ENCODE results near the gene EFNA5. TPM values are rescaled to one million over a fixed set of nuclear protein-coding genes. Genes with fewer than 3 reads are reported as not detected.

Gene EFNA5
- total RNA-seq, 1 donor from 2014 or later, result 20.8 TPM

DNA sequence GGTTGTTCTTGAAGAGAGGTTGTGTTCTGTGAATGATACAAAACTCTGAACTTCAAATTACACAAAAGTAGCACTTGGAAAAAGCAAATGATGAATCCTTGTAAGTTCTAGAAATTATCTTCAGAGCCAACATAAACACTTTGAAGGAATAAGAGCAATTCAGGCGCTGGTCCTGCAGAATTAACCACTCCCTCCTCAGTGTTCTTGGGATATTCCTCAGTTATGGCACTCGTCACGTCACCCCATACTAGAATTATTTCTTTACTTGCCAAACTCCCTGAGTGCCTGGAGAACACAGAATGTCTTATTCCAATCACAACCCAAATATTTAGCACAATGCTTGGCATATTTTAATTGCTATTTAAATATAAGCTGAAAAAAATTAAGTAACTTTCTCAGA, 126.3 kb downstream of the EFNA5 start:
- DNase-seq, result no peak

DNA sequence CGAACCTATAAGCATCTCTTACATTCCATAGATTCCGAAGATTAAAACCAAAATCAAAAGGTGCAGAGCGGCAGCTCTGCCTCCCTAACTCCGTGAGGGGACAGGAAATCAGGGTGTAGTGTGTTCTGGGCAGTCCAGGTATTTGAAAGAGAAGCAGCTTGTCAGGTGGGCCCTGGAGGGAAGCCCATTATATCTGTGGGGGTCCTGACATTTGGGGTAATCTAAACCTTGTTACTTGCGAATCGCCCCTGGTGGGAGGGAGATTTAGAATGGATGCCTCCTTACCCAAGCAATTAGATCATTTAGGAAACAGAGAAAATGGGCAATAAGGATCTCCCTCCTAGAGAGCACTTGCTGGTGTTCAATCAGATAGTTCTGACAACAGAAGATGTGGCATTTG, 126.9 kb downstream of the EFNA5 start:
- DNase-seq, result no peak

DNA sequence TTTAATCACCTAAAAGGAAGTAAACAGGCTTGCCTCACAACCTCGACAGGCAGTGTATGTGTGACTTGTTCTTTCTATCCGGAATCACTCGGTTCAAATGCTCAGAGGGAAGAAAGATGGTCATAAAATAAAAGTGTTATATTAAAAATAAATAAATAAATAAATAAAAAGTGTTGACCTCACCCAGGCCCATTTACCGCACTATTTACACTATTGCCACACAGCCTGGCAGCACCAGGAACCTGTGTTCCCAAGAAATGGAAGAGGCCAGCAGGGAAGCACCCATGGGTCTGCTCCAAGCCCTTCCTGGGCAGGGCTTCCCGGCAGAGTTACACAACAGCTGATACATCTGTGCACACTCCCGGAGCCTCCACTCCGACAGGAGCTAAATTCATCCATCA, 127.9 kb downstream of the EFNA5 start:
- DNase-seq, result peak; percentile 62

DNA sequence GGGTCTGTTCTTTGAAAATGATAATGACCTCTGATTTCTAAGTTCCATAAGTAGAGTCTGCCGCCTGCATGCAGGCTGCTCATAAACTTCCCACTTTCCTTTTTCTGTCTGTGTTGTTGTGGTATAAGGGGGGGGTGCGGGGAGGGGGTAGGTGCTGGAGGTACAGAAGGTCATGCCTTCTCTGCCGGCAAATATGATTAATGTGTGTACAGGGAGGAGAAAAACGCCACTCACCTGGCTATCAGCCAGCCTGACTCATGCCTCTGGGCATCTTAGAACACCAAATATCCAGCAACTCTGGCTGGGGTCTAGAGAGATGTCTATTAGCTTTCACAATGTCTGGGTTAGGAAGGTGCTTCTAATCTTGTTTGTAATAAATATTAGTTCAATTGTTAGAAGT, 128.3 kb downstream of the EFNA5 start:
- no peak for DNase-seq

DNA sequence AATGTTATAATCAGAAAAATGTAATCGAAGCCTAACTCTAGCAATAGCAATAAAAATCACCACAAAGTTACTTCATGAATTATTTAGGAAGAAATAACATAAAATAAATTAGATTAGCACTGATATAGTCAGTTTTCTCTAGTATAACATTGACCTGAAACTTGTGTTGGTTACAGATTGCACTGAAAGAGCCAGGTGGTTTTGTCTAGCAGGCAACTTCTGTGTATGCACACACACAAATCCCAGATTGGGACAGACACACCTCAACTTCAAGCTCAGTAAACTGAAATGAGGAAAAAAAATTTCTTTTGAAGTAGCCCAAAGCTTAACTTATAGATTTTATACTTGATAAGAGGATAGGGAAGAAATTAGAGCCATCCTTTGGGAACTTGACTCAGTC, 129.3 kb downstream of the EFNA5 start:
- no peak for DNase-seq

DNA sequence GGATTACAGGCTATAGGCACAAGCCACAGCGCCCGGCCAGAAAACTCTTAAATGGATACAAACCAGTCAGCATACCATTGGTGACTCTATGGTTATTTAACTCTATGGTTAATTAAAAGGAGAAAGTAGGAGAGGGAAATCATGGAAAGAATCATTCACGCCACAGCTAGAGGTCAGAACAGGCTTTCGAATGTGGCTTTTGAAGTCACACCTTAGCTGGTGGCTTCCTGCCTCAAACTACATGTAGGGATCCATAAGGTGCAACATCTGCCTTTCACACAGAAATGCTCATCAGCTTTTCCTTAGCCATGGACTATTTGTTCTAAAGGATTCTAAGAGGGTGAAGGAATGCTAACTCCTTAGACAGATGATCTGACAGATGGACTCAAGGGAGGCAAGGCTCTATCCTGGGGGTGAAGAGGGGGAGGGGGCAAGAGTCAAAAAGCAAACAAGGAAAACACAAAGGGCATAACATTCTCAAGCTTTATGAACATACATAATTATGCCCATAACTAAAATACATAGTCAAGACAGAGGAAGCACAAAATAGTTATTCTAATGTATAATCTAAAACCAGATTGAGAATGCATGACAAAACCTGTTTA, 130.9 kb downstream of the EFNA5 start:
- no peak for DNase-seq

DNA sequence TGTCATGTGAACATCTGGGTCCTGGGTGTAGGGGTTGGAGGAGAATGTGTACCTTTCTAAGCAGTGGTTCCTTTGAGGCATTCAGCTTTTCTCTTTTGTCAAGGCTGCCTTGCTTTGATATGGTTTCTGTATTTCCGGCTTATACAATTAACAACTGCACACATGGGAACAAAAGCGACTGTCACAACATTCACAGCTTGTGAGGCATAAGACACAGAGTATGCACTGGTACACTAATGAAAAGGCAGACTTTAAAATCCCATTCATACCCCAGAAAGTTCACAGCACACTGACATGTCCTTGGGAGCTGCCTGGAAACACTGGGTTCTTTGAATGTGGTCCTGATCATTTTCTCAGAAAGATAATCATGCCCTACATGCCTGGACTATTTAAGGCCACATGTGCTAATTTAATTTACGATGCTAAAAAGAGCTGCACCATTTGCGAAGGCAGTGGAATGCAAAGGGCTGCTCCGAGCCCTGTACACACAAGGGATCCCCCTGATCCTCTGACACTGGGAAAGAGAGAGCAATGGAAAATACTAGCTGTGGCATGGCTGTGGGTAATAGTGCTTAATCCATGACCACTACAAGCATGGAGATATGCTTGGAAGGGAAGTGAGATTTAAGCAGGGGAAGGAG, 131.8 kb downstream of the EFNA5 start:
- DNase-seq, result peak; percentile 35

DNA sequence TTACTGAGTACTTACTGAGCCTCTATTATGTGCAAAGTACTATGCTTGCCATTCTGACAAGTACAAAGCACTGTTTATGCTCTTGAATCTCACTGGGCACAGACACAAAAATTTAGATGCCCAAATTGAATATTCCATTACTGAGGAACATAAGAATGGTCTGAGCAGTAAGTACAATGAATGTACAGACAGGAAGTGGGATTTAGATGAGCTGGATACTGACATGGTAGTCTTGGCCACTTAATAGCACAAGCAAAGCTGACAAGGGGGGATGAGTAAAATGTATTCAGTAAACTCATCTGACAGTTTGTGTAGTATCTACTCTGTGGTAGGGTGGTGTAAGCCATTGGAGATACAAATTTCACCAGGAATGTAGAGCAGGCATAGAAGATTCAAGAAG, 132.4 kb downstream of the EFNA5 start:
- DNase-seq, result no peak

DNA sequence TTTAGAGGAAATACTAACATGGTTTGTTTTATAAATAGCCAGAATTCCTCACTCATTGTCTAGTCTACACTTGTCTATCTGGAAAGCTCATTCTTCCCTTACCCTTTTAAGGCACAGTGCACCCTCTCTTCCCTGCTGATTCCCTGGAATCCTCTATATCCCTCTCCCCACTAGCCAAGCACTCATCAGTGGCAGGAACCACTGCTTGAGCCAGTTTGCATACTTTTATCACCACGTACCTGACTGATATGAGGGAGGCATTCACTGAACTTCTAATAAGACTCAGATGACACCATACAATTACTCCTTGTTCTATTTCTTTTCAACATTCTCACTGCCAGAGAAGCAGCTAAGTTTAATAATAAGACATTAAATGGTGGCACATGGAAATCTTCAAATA, 134.9 kb downstream of the EFNA5 start:
- no peak for DNase-seq

DNA sequence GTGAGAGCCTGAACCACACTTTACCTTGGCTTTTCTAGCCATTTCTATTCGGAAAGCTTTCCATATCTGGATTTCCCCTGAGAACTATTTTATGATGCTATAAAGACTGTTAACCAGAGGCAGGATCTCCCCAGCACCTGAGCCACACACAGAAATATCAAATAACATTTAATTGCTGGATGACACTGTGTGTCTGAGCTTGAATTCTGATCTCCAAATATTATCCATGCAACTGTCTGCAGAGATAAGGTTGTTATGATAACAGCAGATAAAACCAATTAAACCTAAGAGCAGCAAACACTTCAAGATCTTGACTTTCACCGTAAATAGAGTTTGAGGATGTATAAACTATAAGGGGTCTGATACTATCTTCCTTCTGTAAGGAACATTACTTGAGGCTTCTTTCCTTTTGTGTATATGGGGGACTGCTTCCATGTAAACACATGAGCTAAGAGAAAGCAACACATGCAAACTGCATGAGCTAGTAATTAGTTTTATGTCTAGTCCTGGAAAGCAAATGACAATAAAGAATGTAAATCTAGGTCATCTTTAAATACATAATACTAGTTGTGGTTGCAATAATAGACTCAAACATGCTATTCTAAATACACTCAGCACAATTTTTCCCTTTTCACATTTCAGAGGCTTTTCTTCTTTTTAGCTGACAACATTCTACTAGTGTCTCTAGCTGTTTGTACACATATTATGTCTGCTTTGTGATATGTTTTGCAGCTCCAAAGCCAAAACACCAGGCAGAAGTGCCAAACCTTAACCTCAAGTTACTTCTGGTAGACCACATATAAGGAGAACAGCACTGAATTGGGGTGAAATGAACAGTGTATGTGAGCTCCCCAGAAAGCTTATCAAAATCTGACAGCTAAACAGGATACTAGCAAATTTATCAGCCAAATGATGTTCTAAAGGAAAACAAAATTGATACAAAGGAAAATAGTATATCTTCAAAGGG, 136.5 kb downstream of the EFNA5 start:
- peak; percentile 54 for DNase-seq

DNA sequence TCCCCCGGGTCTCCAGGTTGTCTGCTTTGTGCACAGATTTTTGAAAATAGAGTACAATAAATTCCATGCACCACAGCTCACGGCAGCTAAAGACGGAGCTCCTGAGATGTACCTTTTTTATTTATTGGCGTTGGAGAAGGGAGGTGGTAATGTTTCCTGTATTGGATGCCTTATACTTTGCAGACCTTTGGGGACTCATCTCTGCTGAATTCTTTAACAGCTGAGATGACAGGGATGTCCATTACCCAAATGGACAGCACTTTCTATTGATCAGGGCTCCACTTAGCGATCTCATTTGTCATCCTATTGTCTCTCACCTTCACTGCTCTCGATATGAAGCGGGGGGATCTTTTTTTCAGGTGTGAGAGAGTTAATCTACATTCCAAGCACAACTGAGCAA, 137.8 kb downstream of the EFNA5 start:
- no peak for DNase-seq

DNA sequence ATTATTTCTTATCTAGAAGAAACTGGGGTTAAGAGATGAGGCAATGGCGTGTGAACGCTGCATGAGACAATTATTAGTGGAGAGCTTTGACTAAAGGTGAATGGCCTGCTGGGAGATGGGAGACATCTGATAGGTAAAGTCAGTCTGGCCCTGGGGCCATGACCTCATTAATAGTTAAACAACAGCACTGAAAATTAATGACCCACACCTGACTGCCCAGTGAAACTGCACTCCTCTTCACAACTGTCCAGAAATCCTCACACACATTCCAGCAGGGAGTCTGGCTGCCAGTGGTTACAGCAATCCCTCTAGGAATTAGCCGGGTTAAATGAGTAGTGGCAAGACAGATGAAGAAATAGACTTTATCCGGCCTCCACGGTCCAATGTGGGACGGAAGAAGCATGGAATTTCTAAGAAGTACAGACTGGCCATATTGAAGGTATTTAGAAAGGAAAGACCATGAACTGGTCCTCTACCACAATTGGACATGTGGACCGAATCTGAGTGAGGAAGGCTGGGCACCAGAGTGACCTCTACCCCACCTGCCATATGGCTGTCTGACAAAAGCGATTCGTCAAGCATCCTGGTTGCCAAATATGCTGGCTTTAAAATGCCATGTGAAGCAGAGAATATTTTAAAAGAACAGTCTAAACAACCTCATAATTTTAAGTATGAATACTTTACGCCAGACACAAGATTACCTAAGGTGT, 138.4 kb downstream of the EFNA5 start:
- DNase-seq, result no peak

DNA sequence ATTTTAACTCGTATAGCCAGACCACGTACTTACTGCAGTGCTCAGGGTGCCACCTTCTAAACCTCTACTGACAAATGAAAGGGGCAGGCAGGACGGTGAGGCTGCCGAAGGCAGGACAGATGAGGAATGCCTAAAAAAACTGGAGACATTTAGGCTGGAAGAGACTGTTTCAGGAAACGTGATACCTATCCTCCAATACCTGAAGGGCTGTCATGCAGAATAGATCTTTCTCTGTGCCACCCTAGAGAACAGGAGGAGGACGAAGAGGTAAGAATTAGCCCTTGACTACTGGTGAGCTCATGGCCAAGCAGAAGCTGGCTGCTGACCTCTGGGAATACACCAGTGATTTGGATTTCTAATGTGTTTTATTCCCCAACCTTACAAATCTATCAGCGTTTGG, 139.4 kb downstream of the EFNA5 start:
- no peak for DNase-seq

DNA sequence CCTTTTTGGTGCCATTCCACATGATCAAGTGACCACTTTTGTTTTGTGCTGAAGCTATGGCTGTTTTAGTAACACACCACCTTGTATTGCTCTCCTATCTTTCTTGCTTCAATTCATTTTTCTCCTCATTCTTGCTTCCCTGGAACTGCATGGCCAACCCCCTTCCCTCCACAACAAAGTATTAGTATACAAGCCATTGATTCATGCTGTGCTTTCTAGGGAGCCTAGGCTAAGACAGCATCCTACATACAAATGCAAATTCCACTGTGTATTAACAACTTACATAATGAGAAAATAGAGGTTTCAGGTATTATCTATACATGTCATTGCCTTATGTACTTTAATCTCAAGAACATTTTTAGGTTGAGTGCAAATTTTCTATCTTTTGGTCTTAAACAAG, 141.1 kb downstream of the EFNA5 start:
- no peak for DNase-seq

DNA sequence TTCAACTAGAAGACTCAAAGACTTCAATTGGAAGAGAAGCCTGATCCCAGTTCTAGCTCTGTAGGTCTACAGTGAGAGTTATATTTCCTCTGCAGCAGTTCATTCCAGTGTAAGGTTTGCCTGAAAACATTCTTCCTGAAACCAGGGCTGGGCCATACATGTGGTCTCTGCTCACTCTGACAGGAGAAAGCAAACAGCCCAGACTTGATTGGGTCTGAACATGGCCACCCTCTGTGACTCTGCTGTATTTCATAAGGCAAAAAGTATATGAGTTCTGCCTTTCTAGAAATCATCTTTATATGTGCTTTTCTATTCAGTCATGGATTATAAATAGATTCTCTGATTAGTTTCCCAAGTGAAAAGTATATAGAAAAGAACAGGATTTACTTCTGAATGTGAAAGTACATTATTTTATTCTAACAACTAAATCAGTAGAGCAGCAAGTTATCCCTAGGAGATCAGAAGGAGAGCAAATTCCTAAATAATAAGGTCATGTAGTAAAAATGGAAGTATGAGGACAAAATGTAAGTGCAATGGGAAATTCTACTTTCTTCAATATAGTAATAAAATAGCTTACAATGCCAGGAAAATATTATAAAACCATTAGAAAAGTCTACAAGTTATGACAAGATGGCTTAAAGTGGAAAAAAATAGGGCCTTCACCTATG, 144.3 kb downstream of the EFNA5 start:
- DNase-seq, result no peak

DNA sequence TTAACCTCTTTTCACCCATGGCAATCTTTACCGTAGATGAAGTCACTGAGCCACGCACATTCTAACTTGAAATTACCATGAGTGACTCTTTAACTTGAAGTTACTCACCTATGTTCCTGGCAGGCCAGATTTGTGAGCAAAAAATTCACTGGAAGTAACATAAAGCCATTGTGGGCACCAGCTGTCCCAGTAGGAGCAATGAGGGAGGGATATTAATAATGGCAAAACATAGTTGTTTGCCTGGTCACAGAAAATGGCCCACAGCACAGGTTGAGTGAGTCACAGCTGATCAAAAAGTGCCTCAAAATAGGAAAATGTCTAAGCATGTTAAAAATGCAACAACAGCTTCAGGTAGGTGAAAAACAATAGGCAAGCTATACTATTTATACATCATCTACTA, 146.6 kb downstream of the EFNA5 start:
- no peak for DNase-seq

DNA sequence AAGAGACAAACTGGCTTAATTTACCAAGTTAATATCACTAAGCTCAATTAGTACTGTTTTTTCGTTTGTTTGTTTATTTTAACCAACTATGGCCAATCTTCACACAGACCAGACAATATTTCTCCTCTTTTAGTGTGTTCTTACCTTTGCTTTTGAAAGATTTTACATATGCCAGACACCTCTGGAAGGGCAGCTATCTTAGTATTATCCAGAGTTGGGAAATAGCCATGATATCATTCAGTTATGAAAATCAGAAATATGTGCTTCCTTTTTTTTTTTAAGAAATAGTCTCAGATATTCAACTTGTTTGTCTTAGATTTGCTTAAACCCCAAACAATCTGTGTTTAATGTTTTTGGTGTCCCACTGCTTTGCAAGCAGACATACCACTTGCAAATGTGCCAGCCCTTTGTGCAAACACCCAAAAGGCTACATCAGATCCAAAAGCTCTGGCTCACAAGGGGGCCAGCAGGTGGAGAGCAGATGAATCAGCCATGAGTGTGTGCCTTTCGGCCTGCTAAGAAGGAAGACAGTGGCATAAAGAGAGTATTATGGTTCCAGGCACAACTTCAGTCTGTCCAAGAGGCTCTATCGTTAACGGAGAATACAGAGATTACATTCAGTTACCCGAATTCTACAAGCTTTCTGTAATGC, 147.6 kb downstream of the EFNA5 start:
- DNase-seq, result no peak

DNA sequence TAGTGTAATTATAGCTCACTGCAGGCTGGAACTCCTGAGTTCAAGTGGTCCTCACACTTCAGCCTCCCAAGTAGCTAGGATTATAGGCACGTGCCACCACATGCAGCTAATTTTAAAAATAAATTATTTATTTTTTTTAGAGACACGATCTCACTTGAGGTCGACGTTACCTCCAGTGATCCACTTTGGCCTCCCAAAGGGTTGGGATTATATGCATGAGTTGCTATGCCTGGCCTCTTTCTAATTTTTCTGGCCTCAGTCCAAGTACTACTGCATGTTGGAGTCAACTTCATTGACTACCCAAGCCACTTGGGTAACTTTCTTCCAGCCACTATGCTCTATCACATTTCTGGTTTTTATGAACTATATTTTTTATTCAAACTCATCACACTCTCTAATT, 148.3 kb downstream of the EFNA5 start:
- no peak for DNase-seq

DNA sequence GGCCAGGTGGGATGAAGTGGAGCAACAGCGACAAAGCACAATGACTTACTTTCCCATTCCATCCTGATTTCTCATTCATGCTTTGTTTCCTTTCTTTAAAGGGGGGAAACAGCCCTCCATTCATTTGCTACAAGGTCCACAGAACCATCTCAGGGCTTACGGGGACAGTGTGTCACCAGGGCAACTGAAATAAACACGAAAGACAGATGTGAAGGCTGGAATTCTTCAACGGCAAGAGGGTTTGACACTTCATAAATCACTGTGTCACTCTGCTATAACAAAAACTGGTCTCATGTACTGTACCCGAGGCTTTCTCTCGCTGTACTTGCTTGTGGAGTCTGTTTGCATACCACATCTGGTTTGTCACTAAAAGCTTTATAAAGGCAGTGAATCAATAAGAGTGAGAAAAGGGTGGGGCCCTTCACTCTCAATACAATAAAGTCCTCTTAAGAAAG, 150.8 kb downstream of the EFNA5 start:
- DNase-seq, result peak; percentile 77

DNA sequence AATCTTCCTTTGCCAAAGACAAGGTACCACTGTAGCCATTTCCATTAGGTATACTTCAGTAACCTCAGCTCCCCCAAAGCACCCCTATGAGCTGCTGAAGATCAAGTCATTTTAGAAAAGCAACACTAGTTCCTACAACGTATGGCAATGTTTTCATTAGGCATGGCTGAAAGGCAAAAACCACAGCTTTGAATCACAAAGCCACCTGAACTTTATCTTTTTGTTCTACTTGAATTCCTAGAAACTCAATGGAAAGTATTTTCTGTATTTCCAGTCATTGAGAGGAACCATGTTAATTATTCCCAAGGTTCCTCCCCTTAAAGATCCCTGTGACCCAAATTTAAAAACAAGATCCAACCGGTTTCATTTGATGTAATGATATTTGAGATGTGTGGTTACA, 152.1 kb downstream of the EFNA5 start:
- DNase-seq, result no peak

DNA sequence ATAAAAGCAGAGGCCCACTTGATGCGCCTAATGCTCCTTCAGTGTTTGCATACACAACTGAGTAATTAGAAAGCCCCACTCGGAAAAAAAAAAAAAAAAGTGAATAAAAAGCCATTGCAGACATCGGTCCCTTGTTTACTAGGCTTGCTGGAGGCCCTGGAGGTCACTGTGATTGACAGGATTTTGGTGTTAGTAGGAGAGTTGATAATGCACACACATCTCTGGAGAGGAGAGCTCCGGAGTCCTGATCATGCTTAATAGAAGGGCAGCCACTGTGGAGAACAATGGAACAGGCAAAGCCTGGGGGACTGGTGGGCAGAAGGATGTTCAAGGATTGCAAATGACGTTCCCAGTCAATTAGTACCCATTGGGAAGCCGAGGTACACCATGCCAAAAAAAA, 152.5 kb downstream of the EFNA5 start:
- DNase-seq, result no peak
